NT2/D1 (cell line): ENCODE measurements around the gene PADI4.

Source experiments
- DNase-seq: peaks from one replicate; pipeline ENCODE4 v3.0.0-alpha.2; 2011; ENCODE audit warnings: low read depth, low spot score
- H3K27me3 ChIP-seq: 2 replicates; pipeline ENCODE4 v1.6.0; 2011; ENCODE audit warnings: mild to moderate bottlenecking; ENCODE audit not compliant: insufficient read length, insufficient read depth
- H3K36me3 ChIP-seq: 2 replicates; pipeline ENCODE4 v1.6.1; 2011; ENCODE audit warnings: mild to moderate bottlenecking, low read length, mixed read lengths; ENCODE audit not compliant: insufficient read depth, insufficient read length
- H3K4me1 ChIP-seq: 2 replicates; pipeline ENCODE4 v1.5.1; 2011; ENCODE audit not compliant: insufficient read depth, insufficient read length
- H3K4me3 ChIP-seq: 2 replicates; pipeline ENCODE4 v1.5.1; 2011; ENCODE audit warnings: low read depth; ENCODE audit not compliant: insufficient read length
- H3K9ac ChIP-seq: 2 replicates; pipeline ENCODE4 v1.6.0; 2011; ENCODE audit warnings: low read depth; ENCODE audit not compliant: insufficient read length
- H3K9me3 ChIP-seq: 2 replicates; pipeline ENCODE4 v1.5.1; 2011; ENCODE audit warnings: mild to moderate bottlenecking, low read length; ENCODE audit not compliant: insufficient read depth
- SUZ12 ChIP-seq: IDR thresholded peaks from 2 replicates; pipeline ENCODE4 v1.6.1; 2011; ENCODE audit not compliant: insufficient read length, insufficient read depth; ENCODE audit errors: extremely low read depth
- YY1 ChIP-seq: IDR thresholded peaks from 2 replicates; pipeline ENCODE4 v1.6.1; 2011; ENCODE audit not compliant: insufficient read length, insufficient read depth
- ZNF274 ChIP-seq: IDR thresholded peaks from 2 replicates; pipeline ENCODE4 v1.6.1; 2011; ENCODE audit warnings: mild to moderate bottlenecking, low read depth, low read length

The PADI4 gene

GRCh38 chr1:17372955-17373354, 65.0 kb downstream of the PADI4 start:
- peaks cover 2% of the 10 kb centered on the region for H3K4me1 ChIP-seq
- no peak for TF ChIP-seq ZNF274
- TF ChIP-seq YY1 = no peak
- TF ChIP-seq SUZ12 = no peak
- no peaks in the 10 kb centered on the region for H3K9me3 ChIP-seq
- H3K27me3 ChIP-seq = no peaks in the 10 kb centered on the region
- no peak for DNase-seq
- no peak overlapping the region for H3K4me3 ChIP-seq
- no peak overlapping the region for H3K9ac ChIP-seq
- H3K36me3 ChIP-seq = no peaks in the 10 kb centered on the region

- Histone ChIP-seq H3K9ac (no peak overlapping the region), H3K4me1 (peaks cover 3% of the 10 kb centered on the region), H3K4me3 (no peak overlapping the region), H3K36me3 (no peaks in the 10 kb centered on the region), H3K9me3 (no peaks in the 10 kb centered on the region), H3K27me3 (no peaks in the 10 kb centered on the region)
- no peak for DNase-seq
- TF ChIP-seq YY1 (no peak), ZNF274 (no peak), SUZ12 (no peak)
Observed at GRCh38 chr1:17375651-17376050, 67.7 kb downstream of the PADI4 start.

GRCh38 chr1:17377325-17377953, 69.4 kb downstream of the PADI4 start:
- Histone ChIP-seq H3K9me3 (no peaks in the 10 kb centered on the region), H3K27me3 (peaks cover 7% of the 10 kb centered on the region), H3K9ac (no peak overlapping the region), H3K4me3 (no peak overlapping the region), H3K36me3 (no peaks in the 10 kb centered on the region), H3K4me1 (peaks cover 3% of the 10 kb centered on the region)
- no peak for TF ChIP-seq YY1
- TF ChIP-seq ZNF274 = no peak
- TF ChIP-seq SUZ12 = no peak
- DNase-seq = no peak

GRCh38 chr1:17381161-17381560, 73.2 kb downstream of the PADI4 start:
- no peaks in the 10 kb centered on the region for H3K36me3 ChIP-seq
- no peaks in the 10 kb centered on the region for H3K9me3 ChIP-seq
- H3K4me3 ChIP-seq = no peak overlapping the region
- H3K9ac ChIP-seq = no peak overlapping the region
- TF ChIP-seq SUZ12 (no peak), ZNF274 (no peak), YY1 (no peak)
- H3K27me3 ChIP-seq = peaks cover 8% of the 10 kb centered on the region
- H3K4me1 ChIP-seq = peaks cover 3% of the 10 kb centered on the region
- DNase-seq = no peak

- Histone ChIP-seq H3K9ac (no peak overlapping the region), H3K9me3 (no peaks in the 10 kb centered on the region), H3K27me3 (no peaks in the 10 kb centered on the region), H3K4me1 (no peaks in the 10 kb centered on the region), H3K4me3 (no peak overlapping the region), H3K36me3 (no peaks in the 10 kb centered on the region)
- TF ChIP-seq ZNF274 (no peak), YY1 (no peak), SUZ12 (no peak)
- DNase-seq = no peak
Observed at GRCh38 chr1:17392199-17392740, 84.3 kb downstream of the PADI4 start.

GRCh38 chr1:17393230-17393629, 85.2 kb downstream of the PADI4 start:
- TF ChIP-seq SUZ12 (no peak), YY1 (no peak)
- H3K27me3 ChIP-seq = no peaks in the 10 kb centered on the region

GRCh38 chr1:17397910-17398695, 90.1 kb downstream of the PADI4 start:
- Histone ChIP-seq H3K9me3 (no peaks in the 10 kb centered on the region), H3K4me1 (peaks cover 4% of the 10 kb centered on the region), H3K9ac (no peak overlapping the region), H3K27me3 (no peaks in the 10 kb centered on the region), H3K4me3 (no peak overlapping the region), H3K36me3 (no peaks in the 10 kb centered on the region)
- TF ChIP-seq ZNF274 (no peak), YY1 (no peak), SUZ12 (no peak)
- no peak for DNase-seq

More at GRCh38 chr1:17393230-17393629, 85.2 kb downstream of the PADI4 start:
- Histone ChIP-seq H3K9ac (no peak overlapping the region), H3K4me1 (no peaks in the 10 kb centered on the region), H3K4me3 (no peak overlapping the region), H3K36me3 (no peaks in the 10 kb centered on the region), H3K9me3 (no peaks in the 10 kb centered on the region)
- no peak for DNase-seq
